ENCODE measurements around the gene FGA. TPM values are rescaled to one million over a fixed set of nuclear protein-coding genes. Genes with fewer than 3 reads are reported as not detected.

The FGA gene
- total RNA-seq, 1 donor from 2014 or later, result not detected

- no peak for ATAC-seq (ENCODE audit: low read depth)
- Mint-ChIP-seq H3K9me3 (no peaks in the 10 kb centered on the region), H3K4me1 (no peaks in the 10 kb centered on the region), H3K27me3 (peaks cover 7% of the 10 kb centered on the region), H3K27ac (no peak overlapping the region), H3K4me3 (no peak overlapping the region), H3K36me3 (ENCODE audit: low read depth) (no peaks in the 10 kb centered on the region)
- intact Hi-C loops (cut with micrococcal nuclease), result no loop called here
- ChIA-PET CTCF (interaction anchor here (0.7 to 2.5 kb wide), 6 partner anchors 9 to 67 kb away, joined by 3 to 15 read pairs (median 8); partner anchors contain the start of gene PLRG1), POLR2A (no interaction called here)
- DNase-seq, result no peak
- no peak for TF ChIP-seq CTCF (IDR thresholded peaks at IDR 0.05)
Observed at GRCh38 chr4:154559141-154559493, 31.4 kb downstream of the FGA start.

GRCh38 chr4:154551872-154552686, 38.5 kb downstream of the FGA start:
- peak overlapping the region; percentile 18 for H3K27ac Mint-ChIP-seq
- peaks cover 26% of the 10 kb centered on the region for H3K4me1 Mint-ChIP-seq
- TF ChIP-seq CTCF (IDR thresholded peaks at IDR 0.05), result no peak
- peak; percentile 39 for DNase-seq
- no peaks in the 10 kb centered on the region for H3K27me3 Mint-ChIP-seq
- peak; percentile 59 for ATAC-seq (ENCODE audit: low read depth)
- ChIA-PET CTCF (interaction anchor here (0.7 to 7.9 kb wide), 3 partner anchors 22 to 821 kb away, joined by 3 to 124 read pairs (median 6); no protein-coding TSS in a partner anchor), POLR2A (no interaction called here)
- H3K4me3 Mint-ChIP-seq, result no peak overlapping the region
- H3K36me3 Mint-ChIP-seq (ENCODE audit: low read depth), result peaks cover 15% of the 10 kb centered on the region
- intact Hi-C loops (cut with micrococcal nuclease), result loop anchor here (1.0 to 5.0 kb wide), 7 partner anchors 66 to 1235 kb away; no protein-coding TSS in a partner anchor
- H3K9me3 Mint-ChIP-seq, result no peaks in the 10 kb centered on the region

- H3K4me1 Mint-ChIP-seq, result peaks cover 26% of the 10 kb centered on the region
- no peak for TF ChIP-seq CTCF (IDR thresholded peaks at IDR 0.05)
- intact Hi-C loops (cut with micrococcal nuclease), result loop anchor here (1.0 to 5.0 kb wide), 4 partner anchors 217 to 1403 kb away; partner anchors contain the start of genes CTSO and MAP9
- POLR2A ChIA-PET, result interaction anchor here (0.6 to 2.2 kb wide), 6 partner anchors 69 to 1404 kb away, joined by 3 to 10 read pairs (median 4); partner anchors contain the start of gene CTSO
- H3K27ac Mint-ChIP-seq, result peak within 1 kb of the TSS; percentile 96
- peak within 1 kb of the TSS; percentile 99 for H3K4me3 Mint-ChIP-seq
- H3K27me3 Mint-ChIP-seq, result no peaks in the 10 kb centered on the region
- DNase-seq (peak; percentile 93), ATAC-seq (ENCODE audit: low read depth) (peak; percentile 95)
- CTCF ChIA-PET, result interaction anchor here (0.8 to 7.9 kb wide), 7 partner anchors 9 to 1403 kb away, joined by 3 to 124 read pairs (median 4); partner anchors contain the start of gene CTSO
- H3K9me3 Mint-ChIP-seq, result no peaks in the 10 kb centered on the region
- H3K36me3 Mint-ChIP-seq (ENCODE audit: low read depth), result peaks cover 30% of the 10 kb centered on the region
Observed at GRCh38 chr4:154549894-154550790, 40.4 kb downstream of the FGA start, which contains the start of gene PLRG1. Gene PLRG1, minus strand, starts transcription at chr4:154550400. Its CDS starts 92 bp downstream, at chr4:154550308.

GRCh38 chr4:154545689-154546088, 44.9 kb downstream of the FGA start:
- no peaks in the 10 kb centered on the region for H3K27me3 Mint-ChIP-seq
- ChIA-PET CTCF (no interaction called here), POLR2A (no interaction called here)
- peaks cover 66% of the 10 kb centered on the region for H3K36me3 Mint-ChIP-seq (ENCODE audit: low read depth)
- DNase-seq, result no peak
- peaks cover 21% of the 10 kb centered on the region for H3K4me1 Mint-ChIP-seq
- peaks cover 4% of the 10 kb centered on the region for H3K9me3 Mint-ChIP-seq
- no peak for TF ChIP-seq CTCF (IDR thresholded peaks at IDR 0.05)
- intact Hi-C loops (cut with micrococcal nuclease), result no loop called here
- ATAC-seq (ENCODE audit: low read depth), result no peak
- no peak overlapping the region for H3K27ac Mint-ChIP-seq
- H3K4me3 Mint-ChIP-seq, result no peak overlapping the region

Measured in activated B cell treated with CpG ODN at 0.5 μM for 24 hours (primary cell).